Panc1 (cell line): Measurements from ENCODE around the gene PSMD3. TPM values are rescaled to one million over a fixed set of nuclear protein-coding genes. Genes with fewer than 3 reads are reported as not detected.
"Not testable (repeated sequence)": the region's sequence is repeated elsewhere in the genome, so short reads cannot be mapped to it uniquely, and the experiment has no call there.

Source experiments
- ATAC-seq: fragments of 200-7000 bp; cut with Tn5 transposase; 2 replicates; pipeline ENCODE4 v1.9.1; 2020; ENCODE audit warnings: mild to moderate bottlenecking, moderate library complexity
- BruUV-seq: library from RNA; stranded (reverse); fragments of 400-500 nt; replicated peaks from 2 replicates; lab custom pipeline; 2021; lab: Mats Ljungman, UMichigan
- CTCF ChIA-PET: fragments of 300-600 bp; sonication (Branson Sonifier 250); formaldehyde crosslinking; loops from one replicate; lab custom pipeline; 2022; ENCODE audit warnings: antibody characterized with exemption; lab: Charles Lee
- POLR2A ChIA-PET: fragments of 300-600 bp; sonication (Branson Sonifier 250); formaldehyde crosslinking; loops from one replicate; lab custom pipeline; 2022; ENCODE audit warnings: antibody characterized with exemption; lab: Charles Lee
- DNase-seq: peaks from one replicate; pipeline ENCODE4 v3.0.0-alpha.2; 2010; ENCODE audit warnings: low read depth, low spot score
- H3K27ac ChIP-seq: 2 replicates; pipeline ENCODE4 v1.5.1; 2011; ENCODE audit warnings: mild to moderate bottlenecking, low read length, inconsistent platforms
- H3K27me3 ChIP-seq: fragments of 200-500 bp; sonication (Bioruptor generic); 2 replicates; pipeline ENCODE4 v1.6.0; 2014; ENCODE audit warnings: low read length, inconsistent platforms; ENCODE audit not compliant: control insufficient read depth, insufficient read depth
- H3K36me3 ChIP-seq: fragments of 200-500 bp; sonication (Bioruptor generic); 2 replicates; pipeline ENCODE4 v1.5.1; 2014; ENCODE audit warnings: inconsistent platforms, mild to moderate bottlenecking, low read length, moderate library complexity; ENCODE audit not compliant: control insufficient read depth, insufficient read depth
- H3K4me1 ChIP-seq: 2 replicates; pipeline ENCODE4 v1.5.1; 2011; ENCODE audit warnings: inconsistent platforms, mild to moderate bottlenecking, low read length, moderate library complexity; ENCODE audit not compliant: control insufficient read depth, insufficient read depth
- H3K4me3 ChIP-seq, 2 experiments: 2 replicates each; pipeline ENCODE4 v1.5.1; 2011 to 2012; ENCODE audit warnings: low read depth in 2 of 2, low read length in 2 of 2, mild to moderate bottlenecking in 2 of 2, inconsistent platforms in 1 of 2, moderate library complexity in 1 of 2
- H3K9me3 ChIP-seq: fragments of 200-500 bp; sonication (Bioruptor generic); 2 replicates; pipeline ENCODE4 v1.5.1; 2014; ENCODE audit warnings: low read depth, mild to moderate bottlenecking, inconsistent platforms, low read length, moderate library complexity; ENCODE audit not compliant: control insufficient read depth, insufficient read depth
- POLR2AphosphoS5 ChIP-seq: IDR thresholded peaks from 2 replicates; pipeline ENCODE4 v1.6.1; 2012; ENCODE audit warnings: mild to moderate bottlenecking, low read depth, low read length, moderate library complexity
- REST ChIP-seq, 2 experiments: IDR thresholded peaks; 2 replicates each; pipeline ENCODE4 v1.6.1; 2011 to 2012; ENCODE audit warnings: low read depth in 2 of 2, control low read depth in 1 of 2, low read length in 1 of 2, mild to moderate bottlenecking in 1 of 2, moderate library complexity in 1 of 2; ENCODE audit not compliant: insufficient read depth in 1 of 2
- TCF7L2 ChIP-seq: IDR thresholded peaks from 2 replicates; pipeline ENCODE4 v1.6.1; 2011; ENCODE audit warnings: mild to moderate bottlenecking, low read depth, low read length, inconsistent platforms
- in situ Hi-C: cut with HindIII; loops from 2 replicates; pipeline ENCODE4 v1.10.0; 2016; ENCODE audit warnings: low sequenced_read_pairs, low pct_unique_long_range_greater_than_20kb
- intact Hi-C: fragments of 100-400 bp; cut with micrococcal nuclease; formaldehyde crosslinking; loops from one replicate; pipeline ENCODE4 v1.10.0; 2022; ENCODE audit not compliant: unreplicated experiment
- total RNA-seq: library from RNA; stranded (reverse); gene quantifications from one replicate; pipeline ENCODE4 v1.2.1, GENCODE V29; 2021; ENCODE audit not compliant: unreplicated experiment
- TF ChIP-seq, protein P1 (sequence below): fragments of 450-650 bp; IDR thresholded peaks from 2 replicates; pipeline ENCODE4 v1.5.1; 2017; ENCODE audit warnings: mild to moderate bottlenecking

The PSMD3 gene
- total RNA-seq, 1 experiment from 2014 or later: 175 TPM

DNA sequence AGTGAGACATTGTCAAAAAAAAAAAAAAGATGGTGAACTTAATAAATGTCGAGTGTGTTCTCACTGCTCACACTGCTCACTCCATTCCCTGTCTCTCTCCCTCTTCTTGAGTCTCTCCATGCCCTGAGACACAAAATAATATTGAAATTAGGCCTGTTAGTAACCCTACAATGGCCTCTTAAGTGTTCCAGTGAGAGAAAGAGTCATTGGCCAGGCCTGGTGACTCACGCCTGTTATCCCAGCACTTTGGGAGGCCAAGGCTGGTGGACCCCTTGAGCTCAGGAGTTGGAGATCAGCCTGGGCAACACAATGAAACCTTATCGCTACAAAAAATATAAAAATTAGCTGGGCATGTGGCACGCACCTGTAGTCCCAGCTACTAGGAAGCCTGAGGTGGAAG lies 18.5 kb downstream of the PSMD3 start:
- intact Hi-C loops: no loop called here
- Histone ChIP-seq H3K4me1 (no peaks in the 10 kb centered on the region), H3K36me3 (0 out of 2 replicates have a peak, but pooled peaks cover 5% of the 10 kb centered on the region), H3K27me3 (no peaks in the 10 kb centered on the region), H3K27ac (no peak overlapping the region), H3K9me3 (no peaks in the 10 kb centered on the region), H3K4me3 (no peak overlapping the region)
- no TSS peak for BruUV-seq
- no peak for DNase-seq
- TF ChIP-seq TCF7L2: no peak
- no peak for TF ChIP-seq REST (IDR thresholded peaks at IDR 0.05; ENCODE audit: insufficient read depth in 1 of 2, low read depth in 2 of 2, low read length in 1 of 2)
- no peak for TF ChIP-seq POLR2AphosphoS5
- TF ChIP-seq, protein P1, sequence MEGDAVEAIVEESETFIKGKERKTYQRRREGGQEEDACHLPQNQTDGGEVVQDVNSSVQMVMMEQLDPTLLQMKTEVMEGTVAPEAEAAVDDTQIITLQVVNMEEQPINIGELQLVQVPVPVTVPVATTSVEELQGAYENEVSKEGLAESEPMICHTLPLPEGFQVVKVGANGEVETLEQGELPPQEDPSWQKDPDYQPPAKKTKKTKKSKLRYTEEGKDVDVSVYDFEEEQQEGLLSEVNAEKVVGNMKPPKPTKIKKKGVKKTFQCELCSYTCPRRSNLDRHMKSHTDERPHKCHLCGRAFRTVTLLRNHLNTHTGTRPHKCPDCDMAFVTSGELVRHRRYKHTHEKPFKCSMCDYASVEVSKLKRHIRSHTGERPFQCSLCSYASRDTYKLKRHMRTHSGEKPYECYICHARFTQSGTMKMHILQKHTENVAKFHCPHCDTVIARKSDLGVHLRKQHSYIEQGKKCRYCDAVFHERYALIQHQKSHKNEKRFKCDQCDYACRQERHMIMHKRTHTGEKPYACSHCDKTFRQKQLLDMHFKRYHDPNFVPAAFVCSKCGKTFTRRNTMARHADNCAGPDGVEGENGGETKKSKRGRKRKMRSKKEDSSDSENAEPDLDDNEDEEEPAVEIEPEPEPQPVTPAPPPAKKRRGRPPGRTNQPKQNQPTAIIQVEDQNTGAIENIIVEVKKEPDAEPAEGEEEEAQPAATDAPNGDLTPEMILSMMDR: no peak
- in situ Hi-C loops: no loop called here
- ATAC-seq: no peak; the same call in 1 of the 2 replicates
- ChIA-PET POLR2A (interaction anchor here (0.5 kb wide), 1 partner anchor 9 kb away, joined by 3 read pairs; no protein-coding TSS in a partner anchor), CTCF (no interaction called here)

DNA sequence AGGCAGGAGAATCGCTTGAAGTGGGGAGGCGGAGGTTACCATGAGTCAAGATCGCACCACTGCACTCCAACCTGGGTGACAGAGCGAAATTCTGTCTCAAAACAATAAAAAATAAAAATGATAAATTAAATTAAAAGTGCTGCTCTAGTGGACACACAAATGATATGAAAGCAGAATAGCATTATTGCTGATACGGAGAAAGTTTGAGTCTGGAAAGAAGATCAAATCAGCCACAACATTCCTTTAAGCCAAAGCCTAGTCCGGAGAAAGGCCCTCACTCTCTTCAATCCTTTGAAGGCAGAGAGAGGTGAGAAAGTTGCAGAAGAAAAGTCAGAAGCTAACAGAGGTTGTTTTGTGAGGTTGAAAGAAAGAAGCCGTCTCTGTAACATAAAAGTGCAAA lies 19.6 kb downstream of the PSMD3 start:
- no peak for TF ChIP-seq POLR2AphosphoS5
- TF ChIP-seq, protein P1: no peak
- no peak for DNase-seq
- ATAC-seq: no peak
- H3K27me3 ChIP-seq: no peaks in the 10 kb centered on the region
- H3K4me1 ChIP-seq: no peaks in the 10 kb centered on the region
- H3K27ac ChIP-seq: no peak overlapping the region
- ChIA-PET POLR2A (no interaction called here), CTCF (interaction anchor here (0.6 kb wide), 1 partner anchor 108 kb away, joined by 4 read pairs; no protein-coding TSS in a partner anchor)
- BruUV-seq: no TSS peak
- H3K36me3 ChIP-seq: no peaks in the 10 kb centered on the region
- no peaks in the 10 kb centered on the region for H3K9me3 ChIP-seq
- no peak overlapping the region for H3K4me3 ChIP-seq
- intact Hi-C loops (no loop called here), in situ Hi-C loops (no loop called here)

GRCh38 chr17:40001335-40001734 lies 20.7 kb downstream of the PSMD3 start:
- H3K9me3 ChIP-seq, POLR2A ChIA-PET, intact Hi-C loops, BruUV-seq, in situ Hi-C loops, ATAC-seq, H3K36me3 ChIP-seq, H3K27me3 ChIP-seq, H3K4me3 ChIP-seq, DNase-seq, H3K4me1 ChIP-seq, H3K27ac ChIP-seq: not testable (repeated sequence)
- CTCF ChIA-PET: interaction anchor here (0.9 kb wide), 1 partner anchor 12 kb away, joined by 4 read pairs; no protein-coding TSS in a partner anchor
